IMR-90 (cell line): ENCODE measurements around the gene DUSP22. TPM values are rescaled to one million over a fixed set of nuclear protein-coding genes. Genes with fewer than 3 reads are reported as not detected.

ENCODE experiments used
- ATAC-seq: fragments of 200-7000 bp; cut with Tn5 transposase; 2 replicates; pipeline ENCODE4 v1.9.1; 2020; ENCODE audit warnings: low read depth, mild to moderate bottlenecking, moderate library complexity
- BruUV-seq: library from RNA; stranded (reverse); fragments of 400-500 nt; replicated peaks from 2 replicates; lab custom pipeline; 2021; lab: Mats Ljungman, UMichigan
- CTCF ChIA-PET: fragments of 300-600 bp; formaldehyde crosslinking; extraction: SDS; loops from one replicate; lab custom pipeline; 2021; ENCODE audit warnings: antibody characterized with exemption; lab: Yijun Ruan, JAX
- POLR2A ChIA-PET: fragments of 300-600 bp; sonication (Branson Sonifier 250); formaldehyde crosslinking; loops from one replicate; lab custom pipeline; 2022; ENCODE audit warnings: antibody characterized with exemption; ENCODE audit not compliant: unreplicated experiment; lab: Charles Lee
- DNase-seq: peaks from one replicate; pipeline ENCODE4 v3.0.0; 2013
- H2AFZ ChIP-seq: replicated peaks from 2 replicates; pipeline ENCODE3; 2013; ENCODE audit warnings: low read length, mild to moderate bottlenecking; ENCODE audit not compliant: poor library complexity
- H2AK5ac ChIP-seq: 2 replicates; pipeline ENCODE4 v1.6.1; 2013; ENCODE audit warnings: low read depth, low read length, inconsistent platforms
- H2AK9ac ChIP-seq: replicated peaks from 2 replicates; pipeline ENCODE3; 2013; ENCODE audit warnings: mild to moderate bottlenecking, low read depth, low read length, moderate library complexity; ENCODE audit not compliant: poor library complexity
- H2BK120ac ChIP-seq: 2 replicates; pipeline ENCODE4 v1.6.1; 2013; ENCODE audit warnings: low read depth, low read length, inconsistent platforms
- H2BK15ac ChIP-seq: 3 replicates; pipeline ENCODE4 v1.6.1; 2013; ENCODE audit warnings: low read depth, low read length, inconsistent platforms
- H2BK20ac ChIP-seq: 2 replicates; pipeline ENCODE4 v1.6.1; 2013; ENCODE audit warnings: low read depth, mild to moderate bottlenecking, inconsistent platforms, low read length, moderate library complexity
- H2BK5ac ChIP-seq: 2 replicates; pipeline ENCODE4 v1.6.1; 2013; ENCODE audit warnings: mild to moderate bottlenecking, low read depth, low read length, inconsistent platforms; ENCODE audit not compliant: poor library complexity, severe bottlenecking
- H3K14ac ChIP-seq: replicated peaks from 2 replicates; pipeline ENCODE4 v1.6.1; 2013; ENCODE audit warnings: low read depth, low read length, inconsistent platforms
- H3K18ac ChIP-seq: 2 replicates; pipeline ENCODE4 v1.6.1; 2013; ENCODE audit warnings: low read depth, low read length, control low read depth
- H3K23ac ChIP-seq: 2 replicates; pipeline ENCODE4 v1.6.1; 2013; ENCODE audit warnings: low read depth, low read length, inconsistent platforms
- H3K27ac ChIP-seq: 2 replicates; pipeline ENCODE4 v1.5.1; 2013; ENCODE audit warnings: mild to moderate bottlenecking, control low read depth, low read length; ENCODE audit not compliant: insufficient read depth
- H3K27me3 ChIP-seq: 2 replicates; pipeline ENCODE4 v1.6.1; 2013; ENCODE audit warnings: low read length; ENCODE audit not compliant: control insufficient read depth, insufficient read depth
- H3K36me3 ChIP-seq: 2 replicates; pipeline ENCODE4 v1.6.1; 2013; ENCODE audit warnings: low read length, mixed read lengths; ENCODE audit not compliant: control insufficient read depth, insufficient read depth
- H3K4ac ChIP-seq: 2 replicates; pipeline ENCODE4 v1.6.1; 2013; ENCODE audit warnings: low read depth, low read length, inconsistent platforms
- H3K4me1 ChIP-seq: 2 replicates; pipeline ENCODE4 v1.6.1; 2013; ENCODE audit warnings: low read length, mixed read lengths; ENCODE audit not compliant: control insufficient read depth, insufficient read depth
- H3K4me2 ChIP-seq: 2 replicates; pipeline ENCODE4 v1.6.1; 2013; ENCODE audit warnings: low read depth, mild to moderate bottlenecking, control low read depth, low read length, moderate library complexity
- H3K4me3 ChIP-seq: 2 replicates; pipeline ENCODE4 v1.5.1; 2013; ENCODE audit warnings: low read depth, mild to moderate bottlenecking, control low read depth, low read length, moderate library complexity; ENCODE audit not compliant: insufficient read depth
- H3K56ac ChIP-seq: 2 replicates; pipeline ENCODE4 v1.6.1; 2013; ENCODE audit warnings: low read length, inconsistent platforms; ENCODE audit not compliant: insufficient read depth; ENCODE audit errors: extremely low read depth
- H3K79me1 ChIP-seq, 2 experiments: 2 replicates each; pipeline ENCODE4 v1.6.1; 2013; ENCODE audit warnings: low read length in 2 of 2, inconsistent platforms in 1 of 2, low read depth in 1 of 2
- H3K9ac ChIP-seq: 2 replicates; pipeline ENCODE4 v1.6.1; 2013; ENCODE audit warnings: low read depth, low read length, control low read depth
- H3K9me1 ChIP-seq: 2 replicates; pipeline ENCODE4 v1.6.1; 2013; ENCODE audit warnings: low read length, inconsistent platforms; ENCODE audit not compliant: insufficient read depth
- H3K9me3 ChIP-seq: 2 replicates; pipeline ENCODE4 v1.6.1; 2013; ENCODE audit warnings: low read length; ENCODE audit not compliant: control insufficient read depth, insufficient read depth
- H4K20me1 ChIP-seq: 2 replicates; pipeline ENCODE4 v1.6.1; 2013; ENCODE audit warnings: low read length, inconsistent platforms; ENCODE audit not compliant: insufficient read depth
- H4K5ac ChIP-seq: 2 replicates; pipeline ENCODE4 v1.6.1; 2013; ENCODE audit warnings: mild to moderate bottlenecking, low read depth, low read length, control low read depth
- H4K8ac ChIP-seq, 2 experiments: 2 replicates each; pipeline ENCODE4 v1.6.1; 2013; ENCODE audit warnings: low read depth in 2 of 2, low read length in 2 of 2, control low read depth in 1 of 2, inconsistent platforms in 1 of 2
- H4K91ac ChIP-seq: 2 replicates; pipeline ENCODE4 v1.6.1; 2013; ENCODE audit warnings: low read depth, low read length, inconsistent platforms; ENCODE audit not compliant: insufficient read depth
- BHLHE40 ChIP-seq: fragments of 150-350 bp; IDR thresholded peaks from 2 replicates; pipeline ENCODE4 v1.6.1; 2016; ENCODE audit warnings: mild to moderate bottlenecking, low read depth, low read length
- CEBPB ChIP-seq: IDR thresholded peaks from 2 replicates; pipeline ENCODE4 v1.6.1; 2012; ENCODE audit warnings: low read depth, low read length, improper control_type of control experiment
- CHD1 ChIP-seq: IDR thresholded peaks from 2 replicates; pipeline ENCODE4 v1.6.1; 2012; ENCODE audit warnings: low read depth, low read length, improper control_type of control experiment
- CTCF ChIP-seq: conservative IDR thresholded peaks from 2 replicates; pipeline ENCODE4 v1.5.1; 2012; ENCODE audit warnings: mild to moderate bottlenecking, low read depth, low read length, improper control_type of control experiment
- FOS ChIP-seq: fragments of 150-350 bp; IDR thresholded peaks from 2 replicates; pipeline ENCODE4 v1.6.1; 2016; ENCODE audit warnings: low read depth, low read length
- MAFK ChIP-seq: IDR thresholded peaks from 2 replicates; pipeline ENCODE4 v1.6.1; 2012; ENCODE audit warnings: low read depth, low read length, improper control_type of control experiment
- MAZ ChIP-seq: IDR thresholded peaks from 2 replicates; pipeline ENCODE4 v1.6.1; 2012; ENCODE audit warnings: low read depth, mild to moderate bottlenecking, low read length, improper control_type of control experiment, moderate library complexity, borderline replicate concordance
- MXI1 ChIP-seq: IDR thresholded peaks from 2 replicates; pipeline ENCODE4 v1.6.1; 2012; ENCODE audit warnings: low read depth, mild to moderate bottlenecking, low read length, moderate library complexity, borderline replicate concordance
- NFE2L2 ChIP-seq: fragments of 150-350 bp; IDR thresholded peaks from 2 replicates; pipeline ENCODE4 v1.6.1; 2016; ENCODE audit warnings: low read depth, mild to moderate bottlenecking, low read length
- POLR2A ChIP-seq: IDR thresholded peaks from 2 replicates; pipeline ENCODE4 v1.6.1; 2012; ENCODE audit warnings: mild to moderate bottlenecking, low read depth, low read length
- RAD21 ChIP-seq: IDR thresholded peaks from 2 replicates; pipeline ENCODE4 v1.6.1; 2012; ENCODE audit warnings: low read length, improper control_type of control experiment
- RCOR1 ChIP-seq: IDR thresholded peaks from 2 replicates; pipeline ENCODE4 v1.6.1; 2012; ENCODE audit warnings: mild to moderate bottlenecking, low read length, improper control_type of control experiment; ENCODE audit not compliant: insufficient replicate concordance
- SMC3 ChIP-seq: fragments of 150-350 bp; IDR thresholded peaks from 2 replicates; pipeline ENCODE4 v1.6.1; 2016; ENCODE audit warnings: low read depth, mild to moderate bottlenecking, antibody characterized with exemption, low read length, moderate library complexity
- WGBS, 2 experiments: methylation state at CpG; one replicate each; pipeline versions ENCODE4 v1.1.5 to v1.1.7; 2013; ENCODE audit warnings: missing lambda C conversion rate in 2 of 2; ENCODE audit not compliant: insufficient read length in 1 of 2; ENCODE audit errors: extremely low coverage in 2 of 2; 5-methylcytosine and 5-hydroxymethylcytosine counted together
- dilution Hi-C: fragments of 300-500 bp; cut with HindIII; formaldehyde crosslinking; loops from one replicate; pipeline ENCODE4 v1.14.3; 2018; ENCODE audit warnings: low sequenced_read_pairs; ENCODE audit not compliant: unreplicated experiment
- in situ Hi-C: fragments of 300-500 bp; cut with MboI; formaldehyde crosslinking; loops from 3 replicates; pipeline ENCODE4 v1.14.3; 2019; ENCODE audit warnings: low sequenced_read_pairs, inconsistent platforms, mixed read lengths
- intact Hi-C: fragments of 100-400 bp; cut with micrococcal nuclease; formaldehyde crosslinking; loops from 2 replicates; pipeline ENCODE4 v1.10.0; 2022
- polyA plus RNA-seq, 3 experiments: library from polyadenylated mRNA; depleted of rRNA; stranded (reverse); fragments of >200 nt; gene quantifications; 2 replicates each; pipeline ENCODE4 v1.2.3, GENCODE V29; 2012; ENCODE audit warnings: low replicate concordance in 1 of 3
- total RNA-seq: library from RNA; depleted of rRNA; stranded (reverse); fragments of >200 nt; gene quantifications from 2 replicates; pipeline ENCODE4 v1.2.3, GENCODE V29; 2012
- TF ChIP-seq, protein P1 (sequence below): fragments of 150-350 bp; IDR thresholded peaks from 2 replicates; pipeline ENCODE4 v1.6.1; 2017; ENCODE audit warnings: mild to moderate bottlenecking, antibody characterized with exemption, low read length, low read depth
- TF ChIP-seq, protein P2 (sequence below): fragments of 150-350 bp; IDR thresholded peaks from 2 replicates; pipeline ENCODE4 v1.6.1; 2016; ENCODE audit warnings: low read depth, mild to moderate bottlenecking, low read length, moderate library complexity, borderline replicate concordance

DUSP22 gene
- total and polyA plus RNA-seq, 2 of the 4 experiments (the other 2 are of a cell fraction): 7.1 to 8.2 TPM

GRCh38 chr6:364609-365540 is 72.6 kb downstream of the DUSP22 start:
- DNase-seq: no peak
- no TSS peak for BruUV-seq
- Histone ChIP-seq H3K9me1 (no peaks in the 10 kb centered on the region), H2AFZ (no peak overlapping the region), H3K4ac (no peak overlapping the region), H3K79me1 (no peaks in the 10 kb centered on the region), H4K5ac (no peak overlapping the region), H4K20me1 (no peaks in the 10 kb centered on the region), H3K14ac (no peak overlapping the region), H2BK120ac (no peak overlapping the region), H3K36me3 (no peaks in the 10 kb centered on the region), H2AK5ac (no peak overlapping the region), H3K27ac (no peak overlapping the region), H2BK20ac (no peak overlapping the region), H3K23ac (no peak overlapping the region), H3K4me1 (no peaks in the 10 kb centered on the region), H3K18ac (no peak overlapping the region), H3K56ac (no peak overlapping the region), H4K91ac (no peak overlapping the region), H2BK15ac (no peak overlapping the region), H4K8ac (no peak overlapping the region), H3K4me2 (no peak overlapping the region), H3K27me3 (peaks cover 11% of the 10 kb centered on the region; the same call in 1 of the 2 replicates), H2AK9ac (no peak overlapping the region), H2BK5ac (no peak overlapping the region), H3K9me3 (peaks cover 24% of the 10 kb centered on the region), H3K4me3 (no peak overlapping the region), H3K9ac (no peak overlapping the region)
- dilution Hi-C loops: no loop called here
- intact Hi-C loops: no loop called here
- in situ Hi-C loops: no loop called here
- 87% methylated on average over 3 of the region's 11 CpGs; no CpG with 5 or more reads in 1 of the 2 experiments for WGBS, 2 experiments
- ChIA-PET CTCF (no interaction called here), POLR2A (no interaction called here)
- no peak for ATAC-seq
- TF ChIP-seq POLR2A (no peak), NFE2L2 (no peak), MXI1 (no peak), SMC3 (no peak), MAZ (no peak), BHLHE40 (no peak), RAD21 (no peak), CTCF (no peak), RCOR1 (no peak), FOS (no peak), CHD1 (no peak), CEBPB (no peak), MAFK (no peak)
- TF ChIP-seq, protein P1, sequence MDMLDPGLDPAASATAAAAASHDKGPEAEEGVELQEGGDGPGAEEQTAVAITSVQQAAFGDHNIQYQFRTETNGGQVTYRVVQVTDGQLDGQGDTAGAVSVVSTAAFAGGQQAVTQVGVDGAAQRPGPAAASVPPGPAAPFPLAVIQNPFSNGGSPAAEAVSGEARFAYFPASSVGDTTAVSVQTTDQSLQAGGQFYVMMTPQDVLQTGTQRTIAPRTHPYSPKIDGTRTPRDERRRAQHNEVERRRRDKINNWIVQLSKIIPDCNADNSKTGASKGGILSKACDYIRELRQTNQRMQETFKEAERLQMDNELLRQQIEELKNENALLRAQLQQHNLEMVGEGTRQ: no peak
- TF ChIP-seq, protein P2, sequence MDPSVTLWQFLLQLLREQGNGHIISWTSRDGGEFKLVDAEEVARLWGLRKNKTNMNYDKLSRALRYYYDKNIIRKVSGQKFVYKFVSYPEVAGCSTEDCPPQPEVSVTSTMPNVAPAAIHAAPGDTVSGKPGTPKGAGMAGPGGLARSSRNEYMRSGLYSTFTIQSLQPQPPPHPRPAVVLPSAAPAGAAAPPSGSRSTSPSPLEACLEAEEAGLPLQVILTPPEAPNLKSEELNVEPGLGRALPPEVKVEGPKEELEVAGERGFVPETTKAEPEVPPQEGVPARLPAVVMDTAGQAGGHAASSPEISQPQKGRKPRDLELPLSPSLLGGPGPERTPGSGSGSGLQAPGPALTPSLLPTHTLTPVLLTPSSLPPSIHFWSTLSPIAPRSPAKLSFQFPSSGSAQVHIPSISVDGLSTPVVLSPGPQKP: no peak
